22Rv1 (cell line): ENCODE measurements around the gene SMNDC1.

Experiments
- H3K27ac ChIP-seq: fragments of 450-650 bp; 2 replicates; pipeline ENCODE4 v1.5.1; 2017
- ZFX ChIP-seq: fragments of 450-650 bp; IDR thresholded peaks from 2 replicates; pipeline ENCODE4 v1.6.1; 2017; ENCODE audit warnings: antibody characterized with exemption, borderline replicate concordance
- TF ChIP-seq, protein P1 (sequence below): fragments of 450-650 bp; IDR thresholded peaks from 2 replicates; pipeline ENCODE4 v1.5.1; 2017; ENCODE audit warnings: mild to moderate bottlenecking

Gene SMNDC1

DNA sequence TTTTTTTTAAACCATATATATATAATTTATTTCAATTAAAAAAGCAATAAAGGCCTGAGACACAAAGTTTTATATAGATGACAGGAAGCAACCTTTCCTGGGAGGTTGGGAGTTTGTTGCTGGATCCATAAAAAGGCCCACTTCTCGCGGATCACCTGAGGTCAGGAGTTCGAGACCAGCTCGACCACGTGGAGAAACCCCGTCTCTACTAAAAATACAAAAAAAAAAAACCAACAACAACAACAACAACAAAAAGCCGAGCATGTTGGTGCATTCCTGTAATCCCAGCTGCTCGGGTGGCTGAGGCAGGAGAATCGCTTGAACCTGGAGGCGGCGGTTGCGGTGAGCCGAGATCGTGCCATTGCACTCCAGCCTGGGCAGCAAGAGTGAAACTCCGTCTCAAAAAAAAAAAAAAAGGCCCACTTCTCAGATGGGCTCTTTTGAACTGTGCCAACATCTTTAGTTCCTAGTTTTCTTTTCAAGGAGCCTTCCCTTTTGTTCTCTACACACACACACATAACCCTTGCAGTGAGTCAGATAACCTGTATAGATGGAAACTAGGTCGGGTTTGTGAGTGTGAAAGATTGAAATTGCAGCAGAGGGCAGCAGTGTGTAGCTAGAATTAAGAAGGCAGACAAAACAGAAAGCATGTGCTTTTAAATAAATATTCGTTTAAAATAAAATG is 1.2 kb upstream of the SMNDC1 start:
- TF ChIP-seq, protein P1, sequence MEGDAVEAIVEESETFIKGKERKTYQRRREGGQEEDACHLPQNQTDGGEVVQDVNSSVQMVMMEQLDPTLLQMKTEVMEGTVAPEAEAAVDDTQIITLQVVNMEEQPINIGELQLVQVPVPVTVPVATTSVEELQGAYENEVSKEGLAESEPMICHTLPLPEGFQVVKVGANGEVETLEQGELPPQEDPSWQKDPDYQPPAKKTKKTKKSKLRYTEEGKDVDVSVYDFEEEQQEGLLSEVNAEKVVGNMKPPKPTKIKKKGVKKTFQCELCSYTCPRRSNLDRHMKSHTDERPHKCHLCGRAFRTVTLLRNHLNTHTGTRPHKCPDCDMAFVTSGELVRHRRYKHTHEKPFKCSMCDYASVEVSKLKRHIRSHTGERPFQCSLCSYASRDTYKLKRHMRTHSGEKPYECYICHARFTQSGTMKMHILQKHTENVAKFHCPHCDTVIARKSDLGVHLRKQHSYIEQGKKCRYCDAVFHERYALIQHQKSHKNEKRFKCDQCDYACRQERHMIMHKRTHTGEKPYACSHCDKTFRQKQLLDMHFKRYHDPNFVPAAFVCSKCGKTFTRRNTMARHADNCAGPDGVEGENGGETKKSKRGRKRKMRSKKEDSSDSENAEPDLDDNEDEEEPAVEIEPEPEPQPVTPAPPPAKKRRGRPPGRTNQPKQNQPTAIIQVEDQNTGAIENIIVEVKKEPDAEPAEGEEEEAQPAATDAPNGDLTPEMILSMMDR: peak; percentile 84
- TF ChIP-seq ZFX: no peak
- peak overlapping the region; percentile 94 for H3K27ac ChIP-seq

DNA sequence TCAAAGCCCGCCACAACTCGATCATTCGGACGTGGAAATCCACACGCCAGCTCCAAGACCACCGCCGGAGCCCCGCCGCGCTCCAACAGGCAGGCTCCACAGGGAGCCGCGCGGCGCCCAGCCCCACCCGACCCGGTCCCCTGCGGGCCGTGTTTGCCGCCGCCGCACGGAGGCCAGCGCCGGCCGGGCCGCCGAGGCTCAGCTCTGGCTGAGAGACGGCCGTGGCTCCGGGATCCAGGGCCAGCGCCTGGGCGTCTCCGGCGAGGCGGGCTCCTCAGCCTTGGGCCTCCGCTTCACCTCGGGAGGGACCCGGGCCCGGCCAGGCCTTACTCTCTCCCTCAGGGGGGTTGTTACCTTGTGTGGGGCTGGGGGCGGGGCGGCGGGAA is 333 bp downstream of the SMNDC1 start:
- no peak for TF ChIP-seq ZFX
- TF ChIP-seq, protein P1: no peak
- H3K27ac ChIP-seq: peak overlapping the region; percentile 94

DNA sequence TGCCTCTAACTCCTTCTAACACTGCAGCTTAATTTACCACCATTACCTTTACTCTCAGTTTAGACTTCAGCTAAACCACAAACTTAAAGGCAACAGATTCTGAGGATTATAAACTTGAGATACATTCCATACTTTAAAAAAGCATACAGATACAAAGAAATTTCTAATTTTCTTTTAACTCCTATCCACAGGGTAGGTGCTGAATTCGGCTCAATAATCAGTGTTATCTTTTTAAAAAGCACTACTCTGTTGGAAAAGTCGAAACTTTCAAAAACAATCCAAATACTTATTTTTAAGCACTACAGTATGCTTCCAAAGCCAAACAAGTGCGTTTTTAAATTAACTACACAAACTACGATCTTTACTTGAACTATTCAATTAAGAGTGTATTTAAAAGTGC is 1.0 kb downstream of the SMNDC1 start:
- TF ChIP-seq, protein P1: no peak

DNA sequence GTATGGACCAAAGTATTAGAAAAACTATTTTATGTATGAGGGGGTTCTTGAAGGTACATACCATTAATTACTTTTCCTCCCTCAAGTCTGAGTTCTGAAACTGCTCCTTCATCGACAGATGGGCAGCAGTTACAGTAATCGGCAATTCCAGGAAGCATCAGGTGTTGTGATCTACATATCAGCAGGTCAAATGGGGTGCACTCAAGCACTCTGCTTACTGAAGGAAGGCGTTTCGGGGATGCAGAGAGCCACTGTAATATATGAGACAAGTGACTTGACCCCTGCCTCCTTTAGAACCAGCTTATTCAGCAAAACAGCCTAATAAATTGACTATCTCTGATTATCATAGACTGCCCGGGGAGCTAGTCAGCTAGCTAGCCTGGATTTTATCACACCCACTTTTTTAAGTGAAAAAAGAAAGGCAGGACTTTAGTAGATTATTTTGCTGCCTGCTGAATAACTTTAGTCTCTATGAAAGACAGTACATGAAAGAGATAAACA is 4.2 kb downstream of the SMNDC1 start:
- TF ChIP-seq, protein P1: no peak
- TF ChIP-seq ZFX: no peak
- no peak overlapping the region for H3K27ac ChIP-seq

More for the DNA sequence above, 1.0 kb downstream of the SMNDC1 start:
- peak overlapping the region; percentile 94; the same call in 1 of the 2 replicates for H3K27ac ChIP-seq

DNA sequence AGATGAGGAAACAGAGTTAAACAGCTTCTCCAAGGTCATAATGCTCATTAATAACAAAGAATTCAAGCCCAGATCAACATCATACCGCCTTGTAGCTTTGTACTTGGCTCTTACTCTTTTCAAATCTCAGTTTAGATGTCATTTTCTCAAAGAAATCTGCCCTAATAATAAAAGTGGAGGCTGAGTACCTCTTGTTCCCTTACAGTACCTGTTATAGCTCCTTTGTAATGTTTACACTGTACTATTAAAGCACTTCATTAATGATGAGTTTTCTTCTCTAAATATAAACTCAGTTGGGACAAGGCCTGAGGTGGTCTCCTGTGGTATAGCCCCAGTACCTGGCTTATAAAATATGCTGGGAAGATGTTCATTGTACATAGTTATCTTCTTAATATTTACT is 7.8 kb downstream of the SMNDC1 start:
- no peak overlapping the region for H3K27ac ChIP-seq
- no peak for TF ChIP-seq ZFX

DNA sequence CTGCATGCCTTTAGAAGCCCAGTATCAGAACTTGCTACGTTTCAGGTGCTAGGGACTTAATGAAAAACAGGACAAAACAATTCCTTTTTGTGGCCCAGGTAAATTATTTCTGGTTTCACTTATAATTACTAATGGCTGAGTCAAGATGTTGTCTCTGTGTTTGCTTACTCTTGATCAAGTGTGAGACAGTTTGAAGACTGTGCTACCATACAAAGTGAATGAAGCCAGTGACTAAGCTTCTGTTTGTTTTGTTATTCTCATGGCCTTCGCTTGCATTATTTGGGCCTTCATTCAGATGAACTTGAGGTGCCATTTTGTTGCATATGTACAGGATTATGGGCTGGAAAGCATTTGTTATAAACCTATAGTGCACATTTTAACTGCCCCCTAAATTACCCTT is 17.9 kb downstream of the SMNDC1 start:
- TF ChIP-seq ZFX: no peak
- TF ChIP-seq, protein P1: no peak
- no peak overlapping the region for H3K27ac ChIP-seq

DNA sequence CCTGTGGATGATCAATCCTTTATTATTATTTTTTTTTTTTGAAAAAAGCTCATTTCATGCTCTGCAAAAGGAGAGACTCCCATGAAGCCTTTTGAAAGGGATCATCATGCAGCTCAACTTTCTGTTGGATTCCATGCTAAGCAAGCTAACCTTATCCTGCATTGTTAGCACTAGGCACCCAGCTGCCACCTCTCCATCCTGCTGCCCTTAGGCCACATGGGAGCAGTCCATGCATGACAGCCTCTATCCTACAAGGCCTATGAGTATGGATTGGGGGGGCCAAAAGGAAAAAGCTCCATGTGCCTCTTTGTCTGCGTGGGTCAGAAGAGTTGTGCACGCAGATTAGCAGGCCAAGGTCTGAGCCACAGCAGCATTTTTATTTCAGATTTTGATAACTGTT is 19.2 kb downstream of the SMNDC1 start:
- H3K27ac ChIP-seq: no peak overlapping the region
- TF ChIP-seq, protein P1: no peak
- TF ChIP-seq ZFX: no peak

DNA sequence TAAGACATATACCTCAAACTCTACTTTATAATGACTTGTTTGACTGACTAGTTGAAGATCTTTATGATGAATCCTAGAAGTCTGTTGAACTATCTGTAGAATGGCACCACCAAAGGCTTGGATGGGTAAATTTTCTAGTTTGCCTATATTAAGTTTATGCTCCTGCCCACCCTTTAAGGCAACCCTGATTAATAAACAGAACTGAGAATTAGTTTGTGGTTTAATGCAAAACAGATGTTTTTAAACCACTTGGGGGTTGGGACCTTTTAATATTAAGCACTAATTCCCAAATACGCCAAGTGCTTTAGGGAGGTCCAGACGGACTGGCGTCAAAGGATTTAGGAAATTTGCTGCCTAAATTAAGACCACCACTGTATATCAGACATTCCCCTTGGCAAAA is 20.5 kb downstream of the SMNDC1 start:
- H3K27ac ChIP-seq: no peak overlapping the region
- TF ChIP-seq, protein P1: no peak
- TF ChIP-seq ZFX: no peak
